B cell (primary cell): ENCODE results near the gene ITSN1.

Experiments used
- EZH2 ChIP-seq: IDR thresholded peaks from 2 replicates; pipeline ENCODE4 v1.6.1; 2012; ENCODE audit warnings: borderline replicate concordance, low read depth, mild to moderate bottlenecking, moderate library complexity, low read length; ENCODE audit not compliant: insufficient read depth, poor library complexity, severe bottlenecking
- TF ChIP-seq, protein P1 (sequence below): fragments of 200-600 bp; IDR thresholded peaks from one replicate; pipeline ENCODE4 v1.8.0; 2022; ENCODE audit warnings: antibody characterized with exemption, mild to moderate bottlenecking

DNA sequence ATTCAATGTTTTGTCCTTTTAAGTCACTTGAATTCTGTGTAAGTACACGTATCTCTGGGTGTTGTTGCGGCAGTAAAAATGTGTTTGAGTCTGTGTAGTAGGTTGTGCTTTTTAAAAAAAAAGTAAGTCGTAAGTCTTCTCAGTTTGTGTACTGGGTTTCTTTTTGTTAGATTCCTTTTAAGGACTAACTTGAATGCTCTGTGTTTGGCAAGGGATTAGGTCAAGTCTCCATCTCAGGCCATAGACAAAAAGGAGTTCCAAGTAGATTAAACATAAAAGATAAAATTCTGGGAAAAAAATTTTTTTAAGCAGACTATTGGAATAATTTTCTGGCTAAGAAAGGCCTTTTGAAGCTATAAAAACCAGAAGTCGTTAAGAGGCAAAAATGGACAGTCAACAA, 160.2 kb downstream of the ITSN1 start:
- TF ChIP-seq, protein P1, sequence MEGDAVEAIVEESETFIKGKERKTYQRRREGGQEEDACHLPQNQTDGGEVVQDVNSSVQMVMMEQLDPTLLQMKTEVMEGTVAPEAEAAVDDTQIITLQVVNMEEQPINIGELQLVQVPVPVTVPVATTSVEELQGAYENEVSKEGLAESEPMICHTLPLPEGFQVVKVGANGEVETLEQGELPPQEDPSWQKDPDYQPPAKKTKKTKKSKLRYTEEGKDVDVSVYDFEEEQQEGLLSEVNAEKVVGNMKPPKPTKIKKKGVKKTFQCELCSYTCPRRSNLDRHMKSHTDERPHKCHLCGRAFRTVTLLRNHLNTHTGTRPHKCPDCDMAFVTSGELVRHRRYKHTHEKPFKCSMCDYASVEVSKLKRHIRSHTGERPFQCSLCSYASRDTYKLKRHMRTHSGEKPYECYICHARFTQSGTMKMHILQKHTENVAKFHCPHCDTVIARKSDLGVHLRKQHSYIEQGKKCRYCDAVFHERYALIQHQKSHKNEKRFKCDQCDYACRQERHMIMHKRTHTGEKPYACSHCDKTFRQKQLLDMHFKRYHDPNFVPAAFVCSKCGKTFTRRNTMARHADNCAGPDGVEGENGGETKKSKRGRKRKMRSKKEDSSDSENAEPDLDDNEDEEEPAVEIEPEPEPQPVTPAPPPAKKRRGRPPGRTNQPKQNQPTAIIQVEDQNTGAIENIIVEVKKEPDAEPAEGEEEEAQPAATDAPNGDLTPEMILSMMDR = no peak
- no peak for TF ChIP-seq EZH2
